ENCODE results near the gene CYP2C9. TPM values are rescaled to one million over a fixed set of nuclear protein-coding genes. Genes with fewer than 3 reads are reported as not detected.
"Not testable (repeated sequence)": the region's sequence is repeated elsewhere in the genome, so short reads cannot be mapped to it uniquely, and the experiment has no call there.

CYP2C9 gene
- total RNA-seq, 3 donors from 2014 or later: 1.3 to 3.9 (median 1.3) TPM

DNA sequence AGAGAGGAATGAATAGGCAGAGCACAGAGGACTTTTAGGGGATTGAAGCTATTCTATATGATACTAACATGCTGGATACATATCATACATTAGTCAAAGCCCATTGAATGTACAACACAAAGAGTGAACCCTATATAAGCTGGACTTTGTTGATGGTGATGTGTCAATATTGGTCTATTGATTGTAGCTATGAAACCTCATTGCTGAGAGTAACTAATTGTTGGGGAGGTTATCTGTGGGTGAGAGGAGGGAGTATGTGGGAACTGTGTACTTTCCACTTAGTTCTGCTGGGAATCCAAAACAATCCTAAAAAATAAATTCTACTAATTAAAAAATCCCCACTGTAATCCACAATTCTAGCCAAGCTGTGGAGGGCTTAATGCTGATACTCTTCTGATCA, 22.0 kb upstream of the CYP2C9 start:
- Histone ChIP-seq H3K4me1 (ENCODE audit: low read depth) (no peaks in the 10 kb centered on the region), H3K9me3 (peaks cover 16% of the 10 kb centered on the region), H3K4me3 (no peak overlapping the region), H3K36me3 (ENCODE audit: low read depth) (no peaks in the 10 kb centered on the region)
- no peak for ATAC-seq
- DNase-seq: no peak
- TF ChIP-seq, protein P1, sequence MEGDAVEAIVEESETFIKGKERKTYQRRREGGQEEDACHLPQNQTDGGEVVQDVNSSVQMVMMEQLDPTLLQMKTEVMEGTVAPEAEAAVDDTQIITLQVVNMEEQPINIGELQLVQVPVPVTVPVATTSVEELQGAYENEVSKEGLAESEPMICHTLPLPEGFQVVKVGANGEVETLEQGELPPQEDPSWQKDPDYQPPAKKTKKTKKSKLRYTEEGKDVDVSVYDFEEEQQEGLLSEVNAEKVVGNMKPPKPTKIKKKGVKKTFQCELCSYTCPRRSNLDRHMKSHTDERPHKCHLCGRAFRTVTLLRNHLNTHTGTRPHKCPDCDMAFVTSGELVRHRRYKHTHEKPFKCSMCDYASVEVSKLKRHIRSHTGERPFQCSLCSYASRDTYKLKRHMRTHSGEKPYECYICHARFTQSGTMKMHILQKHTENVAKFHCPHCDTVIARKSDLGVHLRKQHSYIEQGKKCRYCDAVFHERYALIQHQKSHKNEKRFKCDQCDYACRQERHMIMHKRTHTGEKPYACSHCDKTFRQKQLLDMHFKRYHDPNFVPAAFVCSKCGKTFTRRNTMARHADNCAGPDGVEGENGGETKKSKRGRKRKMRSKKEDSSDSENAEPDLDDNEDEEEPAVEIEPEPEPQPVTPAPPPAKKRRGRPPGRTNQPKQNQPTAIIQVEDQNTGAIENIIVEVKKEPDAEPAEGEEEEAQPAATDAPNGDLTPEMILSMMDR (IDR thresholded peaks at IDR 0.05): no peak
- intact Hi-C loops (cut with DNase I, micrococcal nuclease): no loop called here

DNA sequence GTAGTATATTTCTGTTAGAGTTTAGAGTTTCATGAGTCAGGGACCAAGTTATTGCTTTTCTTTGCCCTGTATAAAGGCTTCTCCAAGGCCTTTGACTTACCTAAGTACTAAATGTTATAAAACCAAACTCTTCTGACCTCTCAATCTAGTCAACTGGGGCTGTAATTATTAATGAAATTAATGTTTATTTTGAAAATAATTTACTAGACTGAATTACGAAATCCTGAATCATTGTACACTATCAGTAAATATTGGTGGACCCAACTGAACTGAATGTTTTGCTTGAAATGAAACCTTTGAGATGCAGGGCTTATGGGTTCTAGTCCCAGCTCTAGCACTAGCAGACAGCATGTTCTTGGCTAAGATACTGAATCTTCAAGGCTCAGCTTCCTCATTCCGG, 1.7 kb upstream of the CYP2C9 start:
- ATAC-seq: no peak

DNA sequence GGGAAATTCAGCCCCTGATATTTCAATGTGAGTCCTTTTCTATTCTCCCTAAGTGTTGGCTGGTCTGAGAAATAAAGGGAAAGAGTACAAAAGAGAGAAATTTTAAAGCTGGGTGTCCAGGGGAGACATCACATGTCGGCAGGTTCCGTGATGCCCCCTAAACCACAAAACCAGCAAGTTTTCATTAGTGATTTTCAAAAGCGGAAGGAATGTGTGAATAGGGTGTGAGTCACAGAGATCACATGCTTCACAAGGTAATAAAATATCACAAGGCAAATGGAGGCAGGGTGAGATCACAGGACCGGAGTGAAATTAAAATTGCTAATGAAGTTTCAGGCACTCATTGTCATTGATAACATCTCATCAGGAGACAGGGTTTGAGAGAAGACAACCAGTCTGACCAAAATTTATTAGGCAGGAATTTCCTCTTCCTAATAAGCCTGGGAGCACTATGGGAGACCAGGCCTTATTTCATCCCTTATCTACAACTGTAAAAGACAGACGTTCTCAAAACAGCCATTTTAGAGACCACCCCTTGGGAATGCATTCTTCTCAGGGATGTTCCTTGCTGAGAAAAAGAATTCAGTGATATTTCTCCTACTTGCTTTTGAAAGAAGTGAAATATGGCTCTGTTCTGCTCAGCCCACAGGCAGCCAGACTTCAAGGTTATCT, 5.1 kb downstream of the CYP2C9 start:
- peaks cover 35% of the 10 kb centered on the region for H3K9me3 ChIP-seq
- intact Hi-C loops (cut with DNase I, micrococcal nuclease); H3K4me1 ChIP-seq (ENCODE audit: low read depth); H3K4me3 ChIP-seq; H3K36me3 ChIP-seq (ENCODE audit: low read depth); ATAC-seq; DNase-seq: not testable (repeated sequence)

More for the DNA sequence above, 1.7 kb upstream of the CYP2C9 start:
- peaks cover 1% of the 10 kb centered on the region for H3K9me3 ChIP-seq
- no peaks in the 10 kb centered on the region for H3K4me1 ChIP-seq (ENCODE audit: low read depth)
- no peaks in the 10 kb centered on the region for H3K36me3 ChIP-seq (ENCODE audit: low read depth)
- intact Hi-C loops (cut with DNase I, micrococcal nuclease): no loop called here
- DNase-seq: no peak
- TF ChIP-seq, protein P1 (IDR thresholded peaks at IDR 0.05): no peak
- no peak overlapping the region for H3K4me3 ChIP-seq

DNA sequence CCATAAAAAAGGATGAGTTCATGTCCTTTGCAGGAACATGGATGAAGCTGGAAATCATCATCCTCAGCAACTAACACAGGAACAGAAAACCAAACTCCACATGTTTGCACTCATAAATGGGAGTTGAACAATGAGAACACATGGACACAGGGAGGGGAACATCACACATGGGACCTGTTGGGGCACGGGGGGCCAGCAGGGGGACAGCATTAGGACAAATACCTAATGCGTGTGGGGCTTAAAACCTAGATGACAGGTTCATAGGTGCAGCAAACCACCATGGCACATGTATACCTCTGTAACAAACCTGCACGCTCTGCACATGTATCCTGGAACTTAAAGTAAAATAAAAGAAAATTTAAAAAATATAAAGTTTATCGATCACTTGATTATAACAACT, 7.7 kb downstream of the CYP2C9 start:
- H3K4me1 ChIP-seq (ENCODE audit: low read depth); intact Hi-C loops (cut with DNase I, micrococcal nuclease); ATAC-seq; DNase-seq; H3K36me3 ChIP-seq (ENCODE audit: low read depth); H3K4me3 ChIP-seq: not testable (repeated sequence)
- H3K9me3 ChIP-seq: peaks cover 35% of the 10 kb centered on the region

DNA sequence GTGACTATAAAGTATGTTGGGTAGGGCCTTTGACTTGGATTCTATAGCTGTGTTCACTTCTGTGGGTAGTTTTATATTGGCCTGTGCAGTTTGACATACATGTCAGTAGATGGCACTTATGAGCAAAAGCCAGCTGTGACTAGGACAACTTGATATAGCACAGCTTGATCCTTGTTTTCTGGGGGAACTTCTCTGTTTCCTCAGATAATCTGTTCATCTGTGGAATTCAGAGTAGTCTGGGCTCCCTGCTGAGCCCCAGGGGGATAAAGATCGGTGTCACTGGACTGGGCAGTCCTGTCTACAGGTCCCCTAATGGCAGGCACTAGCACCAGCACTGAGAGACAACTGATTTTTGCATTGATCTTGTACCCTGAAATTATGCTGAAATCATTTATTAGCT, 25.4 kb downstream of the CYP2C9 start:
- TF ChIP-seq, protein P1 (IDR thresholded peaks at IDR 0.05): peak; percentile 47
- ATAC-seq: peak; percentile 82
- Histone ChIP-seq H3K9me3 (no peaks in the 10 kb centered on the region), H3K36me3 (ENCODE audit: low read depth) (no peaks in the 10 kb centered on the region), H3K4me3 (no peak overlapping the region), H3K4me1 (ENCODE audit: low read depth) (no peaks in the 10 kb centered on the region)
- intact Hi-C loops (cut with DNase I, micrococcal nuclease): no loop called here
- DNase-seq: peak in 1 of 3 donors; percentile 30

DNA sequence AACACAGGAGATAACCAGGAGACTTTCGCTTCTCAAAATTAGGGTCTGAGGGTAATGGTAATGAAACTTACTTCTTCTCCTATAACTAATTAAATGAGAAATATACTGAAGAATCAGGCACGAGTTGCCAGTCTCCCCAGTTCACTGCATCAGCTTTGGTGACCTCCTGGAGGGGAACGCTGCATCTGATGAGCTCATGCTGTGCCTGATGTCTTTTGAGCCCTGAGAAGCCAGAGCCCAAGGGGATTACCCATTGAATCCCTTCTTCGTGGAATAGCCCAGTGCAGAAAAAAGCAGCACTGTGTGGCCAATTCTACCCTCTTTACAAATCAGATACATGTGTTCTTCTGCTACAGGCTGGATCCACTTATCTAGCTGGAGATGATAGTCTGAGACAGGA, 45.1 kb downstream of the CYP2C9 start:
- TF ChIP-seq, protein P1 (IDR thresholded peaks at IDR 0.05): no peak
- no peak overlapping the region for H3K4me3 ChIP-seq
- intact Hi-C loops (cut with DNase I, micrococcal nuclease): no loop called here
- H3K36me3 ChIP-seq (ENCODE audit: low read depth): no peaks in the 10 kb centered on the region
- ATAC-seq (no peak), DNase-seq (no peak)
- no peaks in the 10 kb centered on the region for H3K9me3 ChIP-seq
- no peaks in the 10 kb centered on the region for H3K4me1 ChIP-seq (ENCODE audit: low read depth)

DNA sequence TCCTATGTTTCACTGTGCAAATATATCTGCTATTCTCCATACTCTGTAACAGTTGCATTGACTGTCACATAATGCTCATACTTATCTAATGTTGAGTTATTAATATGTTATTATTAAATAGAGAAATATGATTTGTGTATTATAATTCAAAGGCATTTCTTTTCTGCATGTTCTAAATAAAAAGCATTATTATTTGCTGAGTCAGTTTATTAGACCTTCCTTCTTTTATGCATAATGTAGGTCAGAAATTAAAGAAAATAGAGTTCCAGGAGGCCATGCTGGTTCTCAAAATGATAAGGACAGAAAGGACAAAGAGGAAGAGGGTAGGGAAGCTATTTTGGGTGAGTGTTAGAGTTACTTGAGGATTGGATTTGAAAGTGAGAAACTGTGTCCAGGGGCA, 50.7 kb downstream of the CYP2C9 start:
- Histone ChIP-seq H3K36me3 (ENCODE audit: low read depth) (no peaks in the 10 kb centered on the region), H3K9me3 (peaks cover 23% of the 10 kb centered on the region), H3K4me1 (ENCODE audit: low read depth) (no peaks in the 10 kb centered on the region), H3K4me3 (no peak overlapping the region)
- DNase-seq (no peak), ATAC-seq (no peak)
- TF ChIP-seq, protein P1 (IDR thresholded peaks at IDR 0.05): no peak
- intact Hi-C loops (cut with DNase I, micrococcal nuclease): no loop called here

All from mucosa of descending colon (tissue), 3 donors.